Spleen (tissue), 7 donors: ENCODE results near the gene SUN2.

Experiments
- POLR2A ChIP-seq, 3 donors: fragments of 450-650 bp; IDR thresholded peaks; one replicate each; pipeline ENCODE4 v1.5.1; 2017; ENCODE audit warnings: antibody characterized with exemption in 3 of 3, mild to moderate bottlenecking in 1 of 3
- POLR2AphosphoS5 ChIP-seq, 3 donors: sonication (generic); formaldehyde crosslinking; IDR thresholded peaks; one replicate each; pipeline ENCODE4 v1.5.1; 2017; ENCODE audit warnings: antibody characterized with exemption in 3 of 3
- TF ChIP-seq, protein P1 (sequence below), 11 experiments: fragments of 200-600 bp in 7 of 11; fragments of 450-650 bp in 4 of 11; sonication (generic) in 4 of 11; IDR thresholded peaks in 8 of 11; conservative IDR thresholded peaks in 3 of 11; 1 replicate in 7 of 11; 2 replicates in 4 of 11; pipeline versions ENCODE4 v1.4.0 to v1.8.0; 2016 to 2021; ENCODE audit warnings: antibody characterized with exemption in 11 of 11, inconsistent platforms in 4 of 11, mild to moderate bottlenecking in 1 of 11
- donor health status: DM: no; HTN: no; CAD: no; lungs with moderate emphysema.
- donor health status: DM: no; HTN: no; CAD: no.
- donor health status: DM: no; HTN: no; CAD: no.

GRCh38 chr22:38719196-38719595, 36.6 kb downstream of the SUN2 start:
- TF ChIP-seq POLR2AphosphoS5 (IDR thresholded peaks at IDR 0.05) (no peak), POLR2A (IDR thresholded peaks at IDR 0.05) (no peak)
- TF ChIP-seq, protein P1, sequence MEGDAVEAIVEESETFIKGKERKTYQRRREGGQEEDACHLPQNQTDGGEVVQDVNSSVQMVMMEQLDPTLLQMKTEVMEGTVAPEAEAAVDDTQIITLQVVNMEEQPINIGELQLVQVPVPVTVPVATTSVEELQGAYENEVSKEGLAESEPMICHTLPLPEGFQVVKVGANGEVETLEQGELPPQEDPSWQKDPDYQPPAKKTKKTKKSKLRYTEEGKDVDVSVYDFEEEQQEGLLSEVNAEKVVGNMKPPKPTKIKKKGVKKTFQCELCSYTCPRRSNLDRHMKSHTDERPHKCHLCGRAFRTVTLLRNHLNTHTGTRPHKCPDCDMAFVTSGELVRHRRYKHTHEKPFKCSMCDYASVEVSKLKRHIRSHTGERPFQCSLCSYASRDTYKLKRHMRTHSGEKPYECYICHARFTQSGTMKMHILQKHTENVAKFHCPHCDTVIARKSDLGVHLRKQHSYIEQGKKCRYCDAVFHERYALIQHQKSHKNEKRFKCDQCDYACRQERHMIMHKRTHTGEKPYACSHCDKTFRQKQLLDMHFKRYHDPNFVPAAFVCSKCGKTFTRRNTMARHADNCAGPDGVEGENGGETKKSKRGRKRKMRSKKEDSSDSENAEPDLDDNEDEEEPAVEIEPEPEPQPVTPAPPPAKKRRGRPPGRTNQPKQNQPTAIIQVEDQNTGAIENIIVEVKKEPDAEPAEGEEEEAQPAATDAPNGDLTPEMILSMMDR (IDR thresholded peaks at IDR 0.05 in 8 of 11, conservative IDR thresholded peaks at IDR 0.05 in 3 of 11): no peak
